Activated T-cell treated with anti-CD3 and anti-CD28 coated beads, Interleukin-2, amount 50 U/mL, for 1 hour (primary cell): Measurements from ENCODE around the gene SUMF1.
"Not testable (repeated sequence)": the region's sequence is repeated elsewhere in the genome, so short reads cannot be mapped to it uniquely, and the experiment has no call there.

ENCODE experiments used
- DNase-seq: peaks from one replicate; pipeline ENCODE4 v3.0.0-alpha.2; 2020

Gene SUMF1

DNA sequence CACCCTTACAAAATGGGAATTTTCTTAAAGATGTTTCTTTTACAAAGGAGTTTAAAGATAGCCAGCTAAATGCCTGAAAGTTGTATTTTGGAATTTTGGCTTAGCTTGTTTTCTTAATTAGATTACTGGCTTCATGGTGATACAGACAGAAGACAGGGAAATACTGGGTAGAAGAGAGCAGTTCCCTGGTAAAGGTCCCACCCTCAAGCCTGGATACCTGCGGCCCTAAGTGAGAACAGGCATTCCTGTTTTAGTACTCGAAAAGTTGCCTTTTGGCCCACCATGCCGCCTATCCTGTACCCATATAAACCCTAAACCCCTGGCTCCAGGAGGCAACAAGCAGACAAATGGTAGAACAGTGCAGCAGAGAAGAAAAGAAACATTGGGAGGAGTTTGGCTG lies 134.5 kb downstream of the SUMF1 start:
- DNase-seq, result no peak

DNA sequence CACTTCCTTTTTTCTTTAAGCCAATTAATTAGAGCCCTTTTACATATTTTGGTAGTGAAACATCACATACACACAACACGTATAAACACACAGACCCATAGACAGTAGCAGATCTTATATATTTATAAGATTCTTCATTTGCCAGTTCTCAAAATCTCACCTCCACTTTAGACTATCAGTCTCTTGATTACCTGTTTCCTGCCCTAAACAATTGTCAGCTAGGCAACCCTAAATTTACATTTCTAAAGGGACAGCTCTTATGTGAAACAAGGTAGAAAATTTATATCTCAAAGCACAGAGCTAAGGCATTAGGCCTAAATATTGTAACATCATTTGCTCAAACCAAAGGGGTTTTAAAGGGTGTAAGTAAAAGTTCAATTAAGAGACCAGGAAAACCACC lies 135.0 kb downstream of the SUMF1 start:
- no peak for DNase-seq

DNA sequence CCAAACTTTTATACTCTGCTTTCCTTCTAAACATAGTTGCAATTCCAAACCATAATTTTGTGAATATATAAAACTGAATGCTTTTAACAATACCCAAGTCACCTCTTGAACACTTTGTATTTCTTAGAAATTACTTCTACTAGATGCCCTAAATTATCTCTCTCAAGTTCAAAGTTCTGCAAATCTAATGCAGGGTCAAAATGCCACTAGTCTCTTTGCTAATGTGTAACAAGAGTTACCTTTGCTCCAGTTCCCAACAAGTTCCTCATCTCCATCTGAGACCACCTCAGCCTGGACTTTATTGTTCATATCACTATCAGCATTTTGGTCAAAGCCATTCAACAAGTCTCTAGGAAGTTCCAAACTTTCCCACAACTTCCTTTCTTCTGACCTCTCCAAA lies 137.3 kb downstream of the SUMF1 start:
- not testable (repeated sequence) for DNase-seq

DNA sequence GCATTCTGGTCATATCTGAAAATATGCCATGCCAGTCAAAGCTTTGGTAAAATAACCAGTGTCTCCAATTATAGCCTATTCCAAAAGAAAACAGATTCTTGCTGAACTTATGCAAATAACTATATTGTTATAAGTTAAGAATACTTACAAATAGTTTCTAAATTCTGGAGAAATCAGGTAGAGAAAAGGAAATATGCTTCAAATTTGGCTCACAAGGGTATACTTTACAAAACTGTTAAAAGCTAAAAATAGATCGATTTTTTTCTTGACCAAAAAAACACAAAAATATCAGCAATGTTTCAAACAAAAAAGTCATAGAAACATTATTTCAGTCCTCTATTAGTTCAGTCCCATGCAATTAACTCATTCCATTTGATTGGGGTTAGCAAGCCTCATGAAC lies 140.2 kb downstream of the SUMF1 start:
- DNase-seq, result no peak

DNA sequence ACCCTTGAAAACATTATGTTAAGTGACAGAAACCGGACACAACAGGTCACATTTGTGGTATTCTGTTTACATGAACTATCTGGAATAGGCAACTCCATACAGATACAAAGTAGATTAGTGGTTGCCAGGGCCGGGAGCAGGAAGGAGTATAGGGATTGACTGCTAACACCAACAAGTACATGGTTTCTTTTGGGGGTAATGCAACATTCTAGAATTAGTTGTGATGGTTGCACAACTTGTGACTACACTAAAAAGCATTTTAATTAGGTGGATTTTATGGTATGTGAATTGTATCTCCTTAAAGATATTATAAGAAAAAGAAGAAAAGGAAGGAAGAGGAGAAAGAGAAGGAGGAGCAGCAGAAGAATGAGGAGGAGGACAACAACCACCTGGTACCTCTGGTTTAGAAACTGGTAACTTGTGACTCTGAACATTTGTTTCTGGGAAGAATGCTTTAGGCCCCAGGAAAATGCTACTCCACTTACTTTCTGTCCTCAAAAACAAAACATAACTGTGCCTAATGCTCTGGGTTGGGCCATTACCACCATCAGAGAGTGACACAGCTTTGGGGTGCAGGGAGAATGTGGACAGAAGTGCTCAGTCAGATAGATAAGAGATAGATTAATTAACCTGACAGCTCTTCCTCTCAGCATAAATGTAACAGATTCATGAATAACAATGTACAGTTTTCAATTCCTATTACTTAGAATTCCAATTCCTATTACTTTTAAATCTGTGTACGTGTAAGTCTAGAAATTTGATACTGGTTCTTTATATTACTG lies 143.6 kb downstream of the SUMF1 start:
- no peak for DNase-seq

DNA sequence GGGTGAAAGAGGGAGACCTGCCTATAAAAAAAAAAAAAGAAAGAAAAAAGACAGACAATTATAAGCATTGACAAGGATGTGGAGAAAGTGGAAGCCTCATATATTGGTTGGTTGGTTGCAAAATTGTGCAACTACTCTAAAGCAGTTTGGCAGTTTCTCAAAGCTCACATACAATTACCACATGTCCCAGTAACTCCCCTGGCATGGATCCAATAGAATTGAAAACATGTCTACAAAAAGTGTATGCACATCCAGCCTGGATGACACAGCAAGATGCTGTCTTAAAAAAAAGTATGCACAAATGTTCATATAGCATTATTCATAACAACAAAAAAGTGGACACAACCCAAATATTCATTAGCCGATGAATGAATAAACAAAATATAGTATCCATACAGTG lies 144.4 kb downstream of the SUMF1 start:
- no peak for DNase-seq

DNA sequence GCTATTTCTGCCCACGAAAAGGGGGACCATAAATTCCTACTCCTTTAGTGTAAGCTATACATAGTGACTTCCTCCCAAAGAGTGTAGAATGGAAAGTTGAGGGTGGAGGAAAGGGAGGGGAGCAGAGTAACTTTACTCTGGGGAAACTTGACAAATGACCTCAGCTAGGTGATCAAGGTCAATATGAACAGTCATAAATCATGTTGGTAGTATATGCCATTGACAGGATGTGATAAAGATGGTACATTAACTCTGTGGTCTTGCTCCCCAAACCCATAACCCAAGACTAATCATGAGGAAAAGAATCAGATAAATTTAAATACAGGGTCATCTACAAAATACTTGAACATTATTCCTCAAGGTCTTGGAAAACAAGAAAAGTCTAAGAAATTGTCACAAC lies 145.3 kb downstream of the SUMF1 start:
- DNase-seq, result no peak

DNA sequence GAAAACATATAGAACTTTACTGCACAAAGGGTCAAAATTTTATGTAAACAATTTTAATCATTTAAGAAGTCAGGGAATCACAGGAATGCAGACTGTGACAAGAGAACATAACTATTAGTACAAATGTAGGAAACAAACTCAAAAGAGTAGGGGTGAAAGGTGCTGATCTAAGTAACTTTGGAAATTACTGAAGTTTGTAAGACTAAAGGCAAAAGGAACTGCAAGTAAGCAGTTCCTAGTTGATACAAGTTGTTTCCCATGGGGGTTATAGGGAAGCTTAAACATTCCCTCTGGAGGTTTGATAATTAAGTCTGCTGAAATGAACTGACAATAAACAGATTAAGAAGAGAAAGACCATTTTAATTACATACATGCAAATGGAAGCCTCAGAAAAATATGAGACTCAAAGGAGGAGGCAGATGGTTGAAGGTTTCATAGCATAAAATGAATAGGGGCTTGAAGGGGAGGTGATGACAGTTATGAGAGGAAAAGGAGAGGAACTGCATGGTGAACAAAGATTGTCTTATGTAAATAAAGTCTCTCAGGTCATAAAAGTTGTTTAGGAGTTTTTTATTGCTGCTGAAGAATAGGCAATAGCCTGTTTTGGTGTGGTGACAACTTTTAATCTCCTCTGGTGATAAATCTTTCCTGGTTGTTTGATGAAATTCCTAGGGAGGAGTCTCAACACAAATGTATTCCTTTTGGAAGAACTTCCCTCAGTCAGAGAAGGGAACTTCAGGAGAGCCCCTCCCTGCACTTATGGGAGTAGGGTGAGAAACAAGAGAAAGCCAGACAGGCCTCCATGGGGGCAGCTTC lies 146.8 kb downstream of the SUMF1 start:
- no peak for DNase-seq

DNA sequence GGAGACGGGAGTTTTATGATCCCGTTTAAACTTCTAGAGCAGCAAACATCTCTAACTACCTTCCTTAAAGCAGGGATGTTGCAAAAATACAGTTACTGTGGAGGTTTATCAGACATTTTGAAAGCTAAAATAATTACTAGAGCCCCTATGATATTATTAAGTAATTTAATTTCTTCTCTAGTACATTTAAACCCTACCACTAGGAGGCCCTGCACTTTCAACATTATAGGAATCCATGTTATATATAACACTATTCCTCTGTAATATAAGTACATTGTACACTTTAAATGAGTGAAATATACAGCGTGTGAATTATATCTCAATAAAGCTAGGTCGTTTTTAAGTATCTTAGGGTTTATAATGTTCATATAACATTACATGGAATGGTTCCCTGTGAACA lies 152.4 kb downstream of the SUMF1 start:
- no peak for DNase-seq

DNA sequence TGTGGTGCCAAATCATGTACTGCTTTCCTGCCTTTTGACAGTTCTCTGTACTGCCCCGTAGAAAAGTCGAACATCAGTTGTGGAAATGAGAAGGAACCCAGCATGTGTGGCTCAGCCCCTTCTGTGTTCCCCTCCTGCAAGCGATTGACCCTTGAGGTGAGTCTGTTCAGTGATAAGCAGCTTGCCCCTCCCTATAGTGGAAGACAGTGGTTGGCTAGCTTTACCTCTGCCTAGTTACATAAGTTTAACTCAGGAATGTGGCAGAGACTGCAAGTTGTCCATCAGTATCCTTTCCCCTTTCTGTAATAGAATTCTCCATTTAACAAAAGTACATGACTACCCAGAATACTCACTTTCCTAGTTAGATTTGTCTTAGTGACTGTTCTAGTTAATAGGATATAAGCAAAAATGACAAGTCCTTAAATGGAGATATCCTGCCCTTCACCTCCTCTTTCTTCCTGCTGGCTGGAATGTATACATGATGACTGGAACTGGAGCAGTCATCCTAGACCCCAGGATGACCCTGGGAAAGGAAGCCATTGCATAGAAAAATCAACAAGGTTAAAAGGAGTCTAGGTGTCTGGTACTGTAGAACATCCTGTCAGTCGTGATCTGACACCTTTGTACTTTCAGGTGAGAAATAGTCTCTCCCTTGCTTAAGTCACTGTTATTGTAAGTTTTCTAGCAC lies 153.3 kb downstream of the SUMF1 start:
- no peak for DNase-seq

DNA sequence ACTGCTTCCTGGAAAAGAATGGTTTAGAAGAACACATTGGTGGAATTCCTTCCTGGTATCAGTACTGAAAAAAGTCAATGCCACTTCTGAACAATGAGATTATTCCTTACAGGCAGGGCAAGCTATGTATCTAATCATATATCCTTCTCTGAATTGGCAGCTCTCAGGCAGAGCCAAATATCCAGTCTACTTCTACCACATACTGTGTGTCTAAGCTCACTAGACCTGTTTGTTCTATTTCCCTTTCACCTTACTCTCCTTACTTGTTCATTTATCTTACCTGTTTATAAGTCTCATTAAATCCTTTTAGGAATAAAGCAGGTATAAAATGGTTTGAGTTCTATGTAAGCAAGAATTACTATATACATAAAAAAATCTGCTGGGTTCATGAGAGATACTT lies 155.6 kb downstream of the SUMF1 start:
- DNase-seq, result no peak
